ENCODE data around the gene SMOC1.

DNA sequence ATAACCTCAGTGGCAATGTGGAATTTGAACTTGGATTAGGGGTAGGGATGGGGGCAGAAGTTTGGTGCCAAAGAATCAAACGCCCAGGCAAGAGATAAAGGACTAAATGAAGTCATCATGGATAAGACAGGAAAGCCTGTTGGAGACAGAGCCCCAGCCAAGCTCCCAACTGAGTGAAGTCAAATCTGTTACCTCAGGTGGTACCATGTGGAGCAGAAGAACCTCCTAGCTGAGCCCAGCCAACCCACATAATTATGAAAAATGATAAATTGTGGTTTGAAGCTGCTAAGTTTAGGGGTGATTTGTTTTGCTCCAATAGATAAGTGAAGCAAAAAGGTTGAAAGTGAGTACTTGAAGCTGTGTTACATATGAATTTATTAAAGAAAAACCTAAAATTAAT is 66.1 kb downstream of the SMOC1 start:
- TF ChIP-seq FOS (IDR thresholded peaks at IDR 0.05; ENCODE audit: extremely low read depth, insufficient read length) (no peak), PCBP2 (IDR thresholded peaks at IDR 0.05; ENCODE audit: low read depth, low read length, poor library complexity, severe bottlenecking) (no peak), CTCF (IDR thresholded peaks at IDR 0.05 in 2 of 3, conservative IDR thresholded peaks at IDR 0.05 in 1 of 3; ENCODE audit: insufficient read depth in 2 of 3, low read depth in 1 of 3, low read length in 3 of 3) (no peak), ZNF384 (IDR thresholded peaks at IDR 0.05; ENCODE audit: low read depth, low read length) (no peak), TAF1 (IDR thresholded peaks at IDR 0.05; ENCODE audit: control insufficient read depth, extremely low read depth, insufficient read depth, low read length, severe bottlenecking) (no peak), ZNF140 (CRISPR knock-in tag; IDR thresholded peaks at IDR 0.05) (no peak), POLR2AphosphoS2 (IDR thresholded peaks at IDR 0.05; ENCODE audit: low read length) (no peak), SMAD1 (IDR thresholded peaks at IDR 0.05; ENCODE audit: low read depth, low read length, partially characterized antibody) (no peak), JUND (IDR thresholded peaks at IDR 0.05; ENCODE audit: borderline replicate concordance, low read depth, low read length) (no peak), JUND (tag; IDR thresholded peaks at IDR 0.05; ENCODE audit: borderline replicate concordance, low read depth, low read length) (no peak), RBM22 (IDR thresholded peaks at IDR 0.05; ENCODE audit: low read depth, low read length, poor library complexity, severe bottlenecking) (no peak), TARDBP (IDR thresholded peaks at IDR 0.05) (no peak), RAD21 (CRISPR knock-in tag; conservative IDR thresholded peaks at IDR 0.05 in 1 of 2, IDR thresholded peaks at IDR 0.05 in 1 of 2) (no peak), ZNF324 (CRISPR knock-in tag; IDR thresholded peaks at IDR 0.05) (no peak)
